ENCODE measurements around the gene ERC2.

- TF ChIP-seq EZH2phosphoT487 (IDR thresholded peaks at IDR 0.05; ENCODE audit: borderline replicate concordance, low read length), result no peak
- no peak for TF ChIP-seq CTCF (conservative IDR thresholded peaks at IDR 0.05; ENCODE audit: low read depth, low read length)
Measured at GRCh38 chr3:55678546-55679216, 789.6 kb downstream of the ERC2 start.

Measured in PC-3 (cell line).